H1 (cell line): ENCODE results near the gene WNT9A. TPM values are rescaled to one million over a fixed set of nuclear protein-coding genes. Genes with fewer than 3 reads are reported as not detected.

Experiments used
- CTCF ChIA-PET: fragments of 300-600 bp; sonication (Branson Sonifier 250); formaldehyde crosslinking; loops from one replicate; lab custom pipeline; 2021; ENCODE audit not compliant: partially characterized antibody; lab: Charles Lee
- POLR2A ChIA-PET: fragments of 300-600 bp; sonication (Branson Sonifier 250); formaldehyde crosslinking; loops from one replicate; lab custom pipeline; 2021; ENCODE audit warnings: inconsistent platforms; ENCODE audit not compliant: partially characterized antibody; lab: Charles Lee
- DNase-seq, 2 experiments: peaks; one replicate each; pipeline versions ENCODE4 v3.0.0 to v3.0.0-alpha.2; 2010 to 2022; ENCODE audit warnings: low spot score in 2 of 2, low read depth in 1 of 2, mixed read lengths in 1 of 2
- FAIRE-seq: peaks from 2 replicates; lab custom pipeline; 2011; peaks lifted over from hg19 to GRCh38; lab: Jason Lieb, UNC
- H2AFZ ChIP-seq: 2 replicates; pipeline ENCODE4 v1.8.1; 2012; ENCODE audit warnings: low read length, inconsistent platforms
- H2AK5ac ChIP-seq: 2 replicates; pipeline ENCODE4 v1.6.1; 2013; ENCODE audit warnings: low read depth, low read length
- H2BK120ac ChIP-seq: replicated peaks from 2 replicates; pipeline ENCODE3; 2013; ENCODE audit warnings: low read depth, low read length, inconsistent platforms
- H2BK12ac ChIP-seq: 2 replicates; pipeline ENCODE4 v1.6.1; 2013; ENCODE audit warnings: low read depth, low read length
- H2BK15ac ChIP-seq: 2 replicates; pipeline ENCODE4 v1.6.1; 2013; ENCODE audit warnings: low read length
- H2BK20ac ChIP-seq: 2 replicates; pipeline ENCODE4 v1.6.1; 2013; ENCODE audit warnings: low read length
- H2BK5ac ChIP-seq: 2 replicates; pipeline ENCODE4 v1.6.1; 2013; ENCODE audit warnings: low read depth, low read length
- H3K14ac ChIP-seq: 2 replicates; pipeline ENCODE4 v1.6.1; 2013; ENCODE audit warnings: inconsistent platforms; ENCODE audit not compliant: insufficient read length
- H3K18ac ChIP-seq: 2 replicates; pipeline ENCODE4 v1.6.1; 2013; ENCODE audit warnings: low read length; ENCODE audit errors: extremely low read depth
- H3K23ac ChIP-seq: 2 replicates; pipeline ENCODE4 v1.6.1; 2013; ENCODE audit warnings: inconsistent platforms; ENCODE audit not compliant: insufficient read length
- H3K23me2 ChIP-seq: 2 replicates; pipeline ENCODE4 v1.6.1; 2013; ENCODE audit warnings: low read depth, low read length
- H3K27ac ChIP-seq: 2 replicates; pipeline ENCODE4 v1.6.1; 2011; ENCODE audit warnings: low read depth, low read length, inconsistent platforms
- H3K27me3 ChIP-seq, 4 experiments: replicated peaks in 1 of 4; 1 replicate in 1 of 4; 2 replicates in 3 of 4; pipeline versions ENCODE4 v1.6.1 to v1.8.1; 2011 to 2013; ENCODE audit warnings: low read length in 3 of 4, mild to moderate bottlenecking in 3 of 4, inconsistent platforms in 2 of 4, mixed read lengths in 2 of 4, moderate library complexity in 1 of 4; ENCODE audit not compliant: control insufficient read depth in 3 of 4, insufficient read depth in 3 of 4; ENCODE audit errors: extremely low read depth in 1 of 4
- H3K36me3 ChIP-seq, 4 experiments: 2 replicates each; pipeline versions ENCODE4 v1.6.1 to v1.8.1; 2011 to 2013; ENCODE audit warnings: mild to moderate bottlenecking in 4 of 4, low read length in 3 of 4, moderate library complexity in 2 of 4, control low read depth in 1 of 4, inconsistent platforms in 1 of 4; ENCODE audit not compliant: insufficient read depth in 4 of 4, control insufficient read depth in 2 of 4
- H3K4ac ChIP-seq: replicated peaks from 2 replicates; pipeline ENCODE3; 2013; ENCODE audit warnings: low read length, low read depth, mixed read lengths, inconsistent platforms; ENCODE audit not compliant: insufficient read length
- H3K4me1 ChIP-seq, 4 experiments: replicated peaks in 1 of 4; 1 replicate in 1 of 4; 2 replicates in 3 of 4; pipeline versions ENCODE4 v1.6.1 to v1.8.1; 2011 to 2013; ENCODE audit warnings: low read length in 3 of 4, inconsistent platforms in 2 of 4, mixed read lengths in 1 of 4; ENCODE audit not compliant: insufficient read depth in 4 of 4, control insufficient read depth in 3 of 4
- H3K4me2 ChIP-seq, 2 experiments: 2 replicates each; pipeline versions ENCODE4 v1.6.1 to v1.8.1; 2011 to 2013; ENCODE audit warnings: low read depth in 2 of 2, low read length in 2 of 2, control low read depth in 1 of 2, inconsistent platforms in 1 of 2, mild to moderate bottlenecking in 1 of 2; ENCODE audit not compliant: insufficient read depth in 1 of 2
- H3K4me3 ChIP-seq, 4 experiments: fragments of 200-600, 300-600 bp in 1 of 4; sonication (generic), shearing (Covaris generic), sonication (Bioruptor Twin) in 1 of 4; 2 replicates each; pipeline versions ENCODE4 v1.5.1 to v1.8.1; 2011 to 2016; ENCODE audit warnings: low read length in 4 of 4, low read depth in 3 of 4, control low read depth in 2 of 4, inconsistent platforms in 2 of 4, mild to moderate bottlenecking in 2 of 4, mixed read lengths in 1 of 4, moderate library complexity in 1 of 4; ENCODE audit not compliant: insufficient read depth in 2 of 4; ENCODE audit errors: extremely low read depth in 1 of 4
- H3K56ac ChIP-seq: replicated peaks from 2 replicates; pipeline ENCODE3; 2013; ENCODE audit warnings: low read depth, mild to moderate bottlenecking, mixed read lengths, low read length, inconsistent platforms; ENCODE audit not compliant: insufficient read length
- H3K79me1 ChIP-seq: 2 replicates; pipeline ENCODE4 v1.6.1; 2013; ENCODE audit warnings: low read depth, low read length, control low read depth
- H3K79me2 ChIP-seq, 2 experiments: 2 replicates each; pipeline versions ENCODE4 v1.6.1 to v1.8.1; 2012 to 2013; ENCODE audit warnings: low read length in 2 of 2, mild to moderate bottlenecking in 2 of 2, inconsistent platforms in 1 of 2; ENCODE audit not compliant: insufficient read depth in 2 of 2, control insufficient read depth in 1 of 2
- H3K9ac ChIP-seq, 4 experiments: replicated peaks in 1 of 4; 1 replicate in 1 of 4; 2 replicates in 3 of 4; pipeline versions ENCODE4 v1.6.1 to v1.8.1; 2011 to 2013; ENCODE audit warnings: low read depth in 3 of 4, low read length in 3 of 4, control low read depth in 2 of 4, mild to moderate bottlenecking in 2 of 4, moderate library complexity in 2 of 4, inconsistent platforms in 1 of 4; ENCODE audit errors: extremely low read depth in 1 of 4
- H3K9me3 ChIP-seq, 2 experiments: 2 replicates each; pipeline versions ENCODE4 v1.6.1 to v1.8.1; 2012 to 2013; ENCODE audit warnings: mild to moderate bottlenecking in 2 of 2, moderate library complexity in 2 of 2, control low read depth in 1 of 2, inconsistent platforms in 1 of 2, low read depth in 1 of 2, low read length in 1 of 2, mixed read lengths in 1 of 2; ENCODE audit not compliant: insufficient read depth in 2 of 2
- H4K20me1 ChIP-seq, 2 experiments: replicated peaks in 1 of 2; 2 replicates each; pipeline versions ENCODE3 to v1.8.1; 2011 to 2013; ENCODE audit warnings: inconsistent platforms in 2 of 2, low read length in 2 of 2, mild to moderate bottlenecking in 1 of 2; ENCODE audit not compliant: insufficient read depth in 2 of 2, control insufficient read depth in 1 of 2
- H4K5ac ChIP-seq: 2 replicates; pipeline ENCODE4 v1.6.1; 2013; ENCODE audit warnings: low read length, low read depth, mixed read lengths, inconsistent platforms; ENCODE audit not compliant: insufficient read length
- H4K8ac ChIP-seq: 2 replicates; pipeline ENCODE4 v1.8.0; 2013; ENCODE audit warnings: mild to moderate bottlenecking, moderate library complexity, low read length, inconsistent platforms; ENCODE audit not compliant: insufficient read depth; ENCODE audit errors: extremely low read depth
- H4K91ac ChIP-seq: replicated peaks from 2 replicates; pipeline ENCODE3; 2013; ENCODE audit warnings: low read length, mixed read lengths, inconsistent platforms; ENCODE audit not compliant: insufficient read length
- ATF2 ChIP-seq: IDR thresholded peaks from 2 replicates; pipeline ENCODE4 v1.6.1; 2012; ENCODE audit warnings: low read length, inconsistent platforms
- BACH1 ChIP-seq: IDR thresholded peaks from 2 replicates; pipeline ENCODE4 v1.6.1; 2012; ENCODE audit warnings: low read length, improper control_type of control experiment
- CBX5 ChIP-seq: fragments of 300-800, 300-1000 bp; sonication (generic); IDR thresholded peaks from 2 replicates; pipeline ENCODE4 v1.7.1; 2016; ENCODE audit warnings: antibody characterized with exemption, low read length, low read depth
- EP300 ChIP-seq, 2 experiments: IDR thresholded peaks; 1 replicate in 1 of 2; 2 replicates in 1 of 2; pipeline ENCODE4 v1.6.1; 2011 to 2012; ENCODE audit warnings: low read depth in 2 of 2, low read length in 2 of 2, mild to moderate bottlenecking in 2 of 2, borderline replicate concordance in 1 of 2, inconsistent platforms in 1 of 2, moderate library complexity in 1 of 2
- KDM4A ChIP-seq: IDR thresholded peaks from one replicate; pipeline ENCODE4 v1.7.1; 2012; ENCODE audit warnings: low read depth, mild to moderate bottlenecking, moderate library complexity, low read length, inconsistent platforms; ENCODE audit not compliant: severe bottlenecking
- NRF1 ChIP-seq: IDR thresholded peaks from 2 replicates; pipeline ENCODE4 v1.6.1; 2011; ENCODE audit warnings: mild to moderate bottlenecking, low read depth, low read length, improper control_type of control experiment
- POLR2AphosphoS5 ChIP-seq: IDR thresholded peaks from 2 replicates; pipeline ENCODE4 v1.6.1; 2011; ENCODE audit warnings: low read depth, low read length
- ZNF274 ChIP-seq: IDR thresholded peaks from 2 replicates; pipeline ENCODE4 v1.7.0; 2012; ENCODE audit warnings: low read length, borderline replicate concordance; ENCODE audit errors: extremely low read depth
- WGBS, 2 experiments: shearing (Covaris generic) in 1 of 2; methylation state at CpG; one replicate each; pipeline versions ENCODE4 v1.1.6 to v1.1.7; 2013 to 2015; ENCODE audit warnings: low lambda C conversion rate in 2 of 2, mixed read lengths in 2 of 2, inconsistent platforms in 1 of 2, low coverage in 1 of 2, missing lambda C conversion rate in 1 of 2; ENCODE audit not compliant: insufficient replicate concordance in 2 of 2, insufficient coverage in 1 of 2, insufficient read length in 1 of 2; ENCODE audit errors: extremely low coverage in 1 of 2, missing lambda C conversion rate in 1 of 2; 5-methylcytosine and 5-hydroxymethylcytosine counted together
- polyA plus RNA-seq, 7 experiments: library from polyadenylated mRNA; depleted of rRNA in 3 of 7; stranded (reverse) in 5 of 7; unstranded in 2 of 7; fragments of >200 nt in 5 of 7; fragments of 200-250 nt in 2 of 7; gene quantifications; 1 replicate in 5 of 7; 2 replicates in 1 of 7; 4 replicates in 1 of 7; pipeline versions ENCODE4 v1.2.1 to v1.2.3, GENCODE V29; 2011 to 2013; ENCODE audit warnings: missing spikeins in 2 of 7, mixed read lengths in 2 of 7
- total RNA-seq: library from RNA; stranded (reverse); fragmentation: NEBNext Ultra II Directional; extraction: Animal tissue kit (Norgen Biotek cat#: 25700); gene quantifications from 2 replicates; pipeline ENCODE4 v1.2.1, GENCODE V29; 2021
- TF ChIP-seq, protein P1 (sequence below): IDR thresholded peaks from 2 replicates; pipeline ENCODE4 v1.6.1; 2011; ENCODE audit warnings: low read depth, mild to moderate bottlenecking, low read length; ENCODE audit not compliant: insufficient read depth

Gene WNT9A
- total and polyA plus RNA-seq, 2 of the 8 experiments (the other 6 are each of a cell fraction or from before 2014, with no cell fraction given) = 1.1 to 1.5 TPM

GRCh38 chr1:227916655-227917054, 31.1 kb downstream of the WNT9A start:
- no peak overlapping the region for H3K14ac ChIP-seq
- no peak overlapping the region for H3K4me2 ChIP-seq
- no peak overlapping the region for H3K18ac ChIP-seq
- 0 out of 2 replicates have a peak overlapping the region, but pooled peaks have one; percentile 54 for H2AK5ac ChIP-seq
- no peak overlapping the region for H3K4me3 ChIP-seq
- peak overlapping the region; percentile 85 for H2BK120ac ChIP-seq
- no peaks in the 10 kb centered on the region; a peak in 1 of 4 replicates for H3K79me2 ChIP-seq
- H4K5ac ChIP-seq = no peak overlapping the region
- no peak overlapping the region for H3K4ac ChIP-seq
- peak overlapping the region; percentile 88 for H4K91ac ChIP-seq
- no peaks in the 10 kb centered on the region for H3K79me1 ChIP-seq
- H2AFZ ChIP-seq = no peak overlapping the region
- H3K56ac ChIP-seq = no peak overlapping the region
- H3K27ac ChIP-seq = no peak overlapping the region
- peaks cover 8 to 44% (median 22%) of the 10 kb centered on the region in 4 experiments for H3K4me1 ChIP-seq
- FAIRE-seq (no peak), DNase-seq (no peak)
- peak overlapping the region; percentile 36; the same call in 1 of the 2 replicates for H2BK5ac ChIP-seq
- WGBS, 2 experiments = 84% methylated on average over 4 of the region's 4 CpGs; no CpG with 5 or more reads in 1 of the 2 experiments
- H3K9ac ChIP-seq = no peak overlapping the region
- no peak overlapping the region for H3K23ac ChIP-seq
- peak overlapping the region; percentile 45; the same call in 1 of the 2 replicates for H2BK12ac ChIP-seq
- peak overlapping the region; percentile 26; the same call in 1 of the 2 replicates for H2BK15ac ChIP-seq
- H4K8ac ChIP-seq = no peak overlapping the region
- H4K20me1 ChIP-seq = peaks cover 0 to 3% of the 10 kb centered on the region in 2 experiments
- peaks cover 2% of the 10 kb centered on the region; the same call in 1 of the 2 replicates for H3K23me2 ChIP-seq
- no peaks in the 10 kb centered on the region for H3K9me3 ChIP-seq
- no peaks in the 10 kb centered on the region; a peak in 1 of 7 replicates for H3K27me3 ChIP-seq
- ChIA-PET POLR2A (interaction anchor here (1.4 kb wide), 1 partner anchor 31 kb away, joined by 4 read pairs; the partner anchor contains the start of gene WNT9A), CTCF (interaction anchor here (1.0 to 4.1 kb wide), 4 partner anchors 12 to 38 kb away, joined by 3 to 16 read pairs (median 6); no protein-coding TSS in a partner anchor)
- no peaks in the 10 kb centered on the region; a peak in 1 of 8 replicates for H3K36me3 ChIP-seq
- H2BK20ac ChIP-seq = no peak overlapping the region
- TF ChIP-seq ZNF274 = no peak
- TF ChIP-seq, protein P1, sequence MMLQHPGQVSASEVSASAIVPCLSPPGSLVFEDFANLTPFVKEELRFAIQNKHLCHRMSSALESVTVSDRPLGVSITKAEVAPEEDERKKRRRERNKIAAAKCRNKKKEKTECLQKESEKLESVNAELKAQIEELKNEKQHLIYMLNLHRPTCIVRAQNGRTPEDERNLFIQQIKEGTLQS = no peak
- no peak for TF ChIP-seq NRF1
- no peak for TF ChIP-seq EP300 (IDR thresholded peaks at IDR 0.05; ENCODE audit: borderline replicate concordance in 1 of 2, low read depth in 2 of 2, low read length in 2 of 2)
- no peak for TF ChIP-seq BACH1
- TF ChIP-seq KDM4A = no peak
- TF ChIP-seq POLR2AphosphoS5 = no peak
- TF ChIP-seq ATF2 = no peak
- no peak for TF ChIP-seq CBX5
